NB4 (cell line): Measurements from ENCODE around the gene EPG5.
A peak's percentile ranks its signal among the peaks of the same experiment; 100 is the strongest.

Source experiments
- DNase-seq: peaks from one replicate; pipeline ENCODE4 v3.0.0; 2010; ENCODE audit warnings: low read depth
- H3K4me3 ChIP-seq: one replicate; pipeline ENCODE4 v1.5.1; 2011; ENCODE audit warnings: mild to moderate bottlenecking, low read depth, low read length, moderate library complexity
- CTCF ChIP-seq: IDR thresholded peaks from one replicate; pipeline ENCODE4 v1.5.1; 2012; ENCODE audit warnings: low read depth, low read length
- MAX ChIP-seq: IDR thresholded peaks from 2 replicates; pipeline ENCODE4 v1.6.1; 2011; ENCODE audit warnings: low read depth, low read length
- MYC ChIP-seq: IDR thresholded peaks from 2 replicates; pipeline ENCODE4 v1.6.1; 2011; ENCODE audit warnings: low read depth, low read length
- POLR2A ChIP-seq: IDR thresholded peaks from 2 replicates; pipeline ENCODE4 v1.6.1; 2011; ENCODE audit warnings: mild to moderate bottlenecking; ENCODE audit not compliant: insufficient read length; ENCODE audit errors: extremely low read depth

The EPG5 gene

DNA sequence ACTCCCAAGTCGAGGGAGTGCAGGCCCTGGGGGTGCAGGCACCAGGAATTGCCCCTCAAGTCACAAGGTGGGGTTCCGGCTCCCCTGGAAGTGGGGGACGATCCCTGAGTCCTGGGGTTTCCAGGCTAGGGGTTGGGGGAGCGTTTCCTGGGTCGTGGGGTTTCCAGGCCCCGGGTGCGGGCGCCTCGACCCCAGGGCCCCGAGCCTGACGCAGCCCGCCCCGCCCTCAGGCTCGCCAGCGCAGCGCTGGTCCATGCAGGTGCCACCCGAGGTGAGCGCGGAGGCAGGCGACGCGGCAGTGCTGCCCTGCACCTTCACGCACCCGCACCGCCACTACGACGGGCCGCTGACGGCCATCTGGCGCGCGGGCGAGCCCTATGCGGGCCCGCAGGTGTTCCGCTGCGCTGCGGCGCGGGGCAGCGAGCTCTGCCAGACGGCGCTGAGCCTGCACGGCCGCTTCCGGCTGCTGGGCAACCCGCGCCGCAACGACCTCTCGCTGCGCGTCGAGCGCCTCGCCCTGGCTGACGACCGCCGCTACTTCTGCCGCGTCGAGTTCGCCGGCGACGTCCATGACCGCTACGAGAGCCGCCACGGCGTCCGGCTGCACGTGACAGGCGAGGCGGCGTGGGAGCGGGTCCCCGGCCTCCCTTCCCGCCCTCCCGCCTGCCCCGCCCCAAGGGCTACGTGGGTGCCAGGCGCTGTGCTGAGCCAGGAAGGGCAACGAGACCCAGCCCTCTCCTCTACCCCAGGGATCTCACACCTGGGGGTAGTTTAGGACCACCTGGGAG is 129.7 kb downstream of the EPG5 start:
- TF ChIP-seq MAX (no peak), CTCF (peak; percentile 25)
- H3K4me3 ChIP-seq = no peak overlapping the region
- DNase-seq = peak; percentile 76

DNA sequence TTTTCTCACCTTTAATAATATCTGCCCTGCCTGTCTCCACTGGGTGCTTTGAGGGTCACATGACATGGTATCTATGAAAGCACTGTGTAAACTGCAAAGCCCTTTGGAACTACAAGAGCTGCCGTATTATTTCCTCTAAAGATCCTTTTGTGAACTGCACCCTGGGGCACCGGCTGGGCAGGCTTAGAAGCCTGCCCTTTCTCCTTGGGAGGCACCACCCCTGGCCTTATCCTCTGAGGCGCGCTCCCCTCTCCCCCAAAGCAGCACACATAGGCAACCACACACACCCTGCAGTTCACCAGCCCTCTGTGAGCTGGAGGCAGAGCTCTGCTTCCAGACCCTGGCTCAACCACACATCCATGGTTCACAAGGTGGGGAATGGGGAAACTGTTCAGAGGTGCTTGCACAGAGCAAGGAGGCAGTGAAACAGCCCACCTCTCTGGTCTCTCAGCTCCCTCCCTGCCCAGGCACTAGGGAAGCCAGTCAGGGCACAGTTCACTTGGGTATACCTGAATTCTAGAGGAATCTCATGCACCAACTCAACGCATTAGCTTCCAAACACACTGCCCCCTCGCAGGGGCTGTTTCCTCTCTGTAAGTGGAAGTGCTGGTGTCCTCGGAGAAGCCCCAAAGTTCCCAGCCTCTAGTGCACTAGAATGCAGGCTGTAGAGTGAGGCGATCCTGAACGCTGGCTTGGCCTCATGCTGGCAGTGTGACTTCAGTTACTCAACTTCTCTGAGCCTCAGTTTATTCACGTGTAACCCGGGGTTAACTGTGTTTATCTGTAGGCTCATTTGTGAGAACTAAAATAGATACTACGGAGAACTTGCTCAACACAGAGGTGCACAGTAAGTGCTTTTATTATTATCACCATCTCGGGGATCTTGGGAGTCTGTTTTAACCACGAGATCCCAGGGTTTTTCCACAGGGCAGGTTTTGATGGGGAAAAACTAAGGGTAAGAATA is 130.6 kb downstream of the EPG5 start:
- DNase-seq = no peak
- TF ChIP-seq CTCF (no peak), POLR2A (no peak), MAX (no peak), MYC (no peak)
- no peak overlapping the region for H3K4me3 ChIP-seq

GRCh38 chr18:45835057-45835636 is 132.0 kb downstream of the EPG5 start:
- DNase-seq = no peak
- TF ChIP-seq POLR2A = no peak
- no peak for TF ChIP-seq CTCF
- no peak for TF ChIP-seq MYC
- TF ChIP-seq MAX = no peak
- H3K4me3 ChIP-seq = no peak overlapping the region

DNA sequence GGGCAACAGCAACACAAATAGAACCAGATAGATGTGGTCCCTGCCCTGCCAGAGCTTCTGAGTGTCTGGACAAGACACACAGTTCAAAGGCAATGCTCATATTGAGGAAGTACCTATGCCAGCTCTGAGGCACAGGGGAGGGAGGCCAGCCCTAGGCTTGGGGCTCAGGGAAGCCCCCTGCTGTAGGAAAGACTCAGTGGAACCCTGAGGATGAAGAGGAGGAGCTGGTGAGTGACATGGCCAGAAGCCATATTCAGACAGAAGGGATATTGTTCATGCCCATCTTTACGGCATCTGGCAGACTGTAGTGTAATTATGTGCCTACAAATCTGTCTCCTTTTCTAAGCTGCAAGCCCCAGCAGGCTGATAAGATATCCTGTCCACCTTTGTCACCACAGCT is 132.8 kb downstream of the EPG5 start:
- no peak overlapping the region for H3K4me3 ChIP-seq
- TF ChIP-seq CTCF (no peak), POLR2A (no peak), MAX (no peak), MYC (no peak)
- no peak for DNase-seq

GRCh38 chr18:45833846-45834245 is 133.3 kb downstream of the EPG5 start:
- H3K4me3 ChIP-seq = no peak overlapping the region
- no peak for DNase-seq
- TF ChIP-seq MYC (no peak), CTCF (no peak), POLR2A (no peak), MAX (no peak)
